Choroid plexus epithelial cell (primary cell): ENCODE measurements around the gene ERFE.
A peak's percentile ranks its signal among the peaks of the same experiment; 100 is the strongest.

Source experiments
- DNase-seq: peaks from one replicate; pipeline ENCODE4 v3.0.0-alpha.2; 2010; ENCODE audit warnings: low read depth
- H3K4me3 ChIP-seq: 2 replicates; pipeline ENCODE4 v1.5.1; 2011; ENCODE audit warnings: low read depth, mild to moderate bottlenecking, control low read depth, low read length, moderate library complexity
- CTCF ChIP-seq: conservative IDR thresholded peaks from 2 replicates; pipeline ENCODE4 v1.5.1; 2011; ENCODE audit warnings: low read depth, mild to moderate bottlenecking, control low read depth, inconsistent platforms, low read length, moderate library complexity

ERFE gene

GRCh38 chr2:238127165-238128060 is 31.4 kb upstream of the ERFE start:
- peak; percentile 39 for TF ChIP-seq CTCF
- H3K4me3 ChIP-seq, result peak overlapping the region; percentile 45
- DNase-seq, result peak; percentile 84

GRCh38 chr2:238128061-238128440 is 30.7 kb upstream of the ERFE start:
- no peak for TF ChIP-seq CTCF
- H3K4me3 ChIP-seq, result no peak overlapping the region
- no peak for DNase-seq

- DNase-seq, result no peak
- H3K4me3 ChIP-seq, result no peak overlapping the region
- no peak for TF ChIP-seq CTCF
Observed at GRCh38 chr2:238128534-238129001, 30.2 kb upstream of the ERFE start.

- TF ChIP-seq CTCF, result no peak
- no peak for DNase-seq
- no peak overlapping the region for H3K4me3 ChIP-seq
Observed at GRCh38 chr2:238129166-238130010, 29.4 kb upstream of the ERFE start.

GRCh38 chr2:238130111-238130695 is 28.6 kb upstream of the ERFE start:
- no peak for TF ChIP-seq CTCF
- H3K4me3 ChIP-seq, result no peak overlapping the region
- DNase-seq, result no peak

GRCh38 chr2:238130696-238131628 is 27.8 kb upstream of the ERFE start:
- DNase-seq, result no peak
- no peak for TF ChIP-seq CTCF
- H3K4me3 ChIP-seq, result no peak overlapping the region
